SH-SY5Y (cell line): Measurements from ENCODE around the gene ARHGAP36.

ENCODE experiments used
- GATA2 ChIP-seq: IDR thresholded peaks from 2 replicates; pipeline ENCODE4 v1.6.1; 2011; ENCODE audit warnings: mild to moderate bottlenecking, low read depth, low read length
- GATA3 ChIP-seq: IDR thresholded peaks from 2 replicates; pipeline ENCODE4 v1.6.1; 2011; ENCODE audit warnings: low read depth, mild to moderate bottlenecking, low read length, moderate library complexity

Gene ARHGAP36, protein sequence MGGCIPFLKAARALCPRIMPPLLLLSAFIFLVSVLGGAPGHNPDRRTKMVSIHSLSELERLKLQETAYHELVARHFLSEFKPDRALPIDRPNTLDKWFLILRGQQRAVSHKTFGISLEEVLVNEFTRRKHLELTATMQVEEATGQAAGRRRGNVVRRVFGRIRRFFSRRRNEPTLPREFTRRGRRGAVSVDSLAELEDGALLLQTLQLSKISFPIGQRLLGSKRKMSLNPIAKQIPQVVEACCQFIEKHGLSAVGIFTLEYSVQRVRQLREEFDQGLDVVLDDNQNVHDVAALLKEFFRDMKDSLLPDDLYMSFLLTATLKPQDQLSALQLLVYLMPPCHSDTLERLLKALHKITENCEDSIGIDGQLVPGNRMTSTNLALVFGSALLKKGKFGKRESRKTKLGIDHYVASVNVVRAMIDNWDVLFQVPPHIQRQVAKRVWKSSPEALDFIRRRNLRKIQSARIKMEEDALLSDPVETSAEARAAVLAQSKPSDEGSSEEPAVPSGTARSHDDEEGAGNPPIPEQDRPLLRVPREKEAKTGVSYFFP

DNA sequence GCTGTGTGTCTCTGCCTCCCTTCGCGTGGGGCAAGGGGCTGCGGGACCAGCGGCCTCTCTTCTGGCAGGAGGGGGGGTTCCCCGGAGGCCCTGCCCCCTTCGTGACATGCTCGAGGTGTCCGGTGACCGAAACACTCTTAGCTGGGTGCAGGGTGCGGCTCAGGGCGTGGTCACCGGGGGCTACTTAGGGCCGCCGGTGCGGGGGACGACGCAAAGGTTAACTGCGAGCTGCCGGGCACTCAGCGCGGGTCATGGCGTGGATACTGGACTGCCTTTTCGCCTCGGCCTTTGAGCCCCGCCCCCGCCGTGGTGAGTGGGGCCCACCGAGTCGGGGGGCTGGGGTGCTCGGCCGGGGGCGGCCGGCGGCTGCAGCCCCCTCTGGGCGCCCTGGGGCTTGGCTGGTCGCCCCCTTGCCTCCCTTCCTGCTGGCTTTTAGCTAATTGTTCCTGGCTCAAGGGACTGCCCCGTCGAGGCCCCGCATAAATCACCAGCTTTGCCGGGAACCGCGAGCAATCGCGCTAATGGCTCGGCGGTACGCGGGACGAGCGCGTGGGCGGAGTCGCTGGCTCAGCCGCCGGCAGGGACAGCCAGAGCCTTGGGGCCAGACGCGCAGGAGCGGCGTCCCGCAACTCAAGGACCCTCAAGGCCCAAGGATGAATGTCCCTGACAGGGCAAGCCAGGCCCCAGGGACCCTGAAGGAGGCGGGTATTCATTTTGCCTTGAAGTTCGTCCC lies at the start of gene ARHGAP36:
ARHGAP36 (plus strand) TSS at position 211 of the 733 bp plus-strand sequence. CDS start 23,320 bp downstream, outside the sequence.
- TF ChIP-seq GATA2 = no peak
- TF ChIP-seq GATA3 = no peak

DNA sequence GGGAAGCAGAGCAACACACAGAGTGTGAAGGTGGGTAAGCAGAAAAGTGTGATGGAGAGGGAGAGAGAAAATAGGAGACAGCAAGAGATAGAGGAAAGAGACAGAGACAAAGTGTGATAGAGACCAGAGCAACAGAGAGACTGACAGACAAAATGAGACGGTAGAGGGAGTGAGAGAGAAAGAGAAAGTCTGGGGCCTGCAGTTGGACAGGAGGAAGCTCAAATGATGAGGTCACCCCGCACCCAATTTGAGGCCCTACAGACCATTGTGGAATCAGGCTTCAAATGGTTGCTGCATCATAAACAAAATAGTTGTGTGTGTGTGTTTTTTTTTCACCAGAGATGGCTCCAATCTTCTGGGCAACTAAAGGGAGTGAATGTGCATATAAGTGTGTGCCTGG lies 48.0 kb upstream of the ARHGAP36 start:
- TF ChIP-seq GATA2 (no peak), GATA3 (no peak)

DNA sequence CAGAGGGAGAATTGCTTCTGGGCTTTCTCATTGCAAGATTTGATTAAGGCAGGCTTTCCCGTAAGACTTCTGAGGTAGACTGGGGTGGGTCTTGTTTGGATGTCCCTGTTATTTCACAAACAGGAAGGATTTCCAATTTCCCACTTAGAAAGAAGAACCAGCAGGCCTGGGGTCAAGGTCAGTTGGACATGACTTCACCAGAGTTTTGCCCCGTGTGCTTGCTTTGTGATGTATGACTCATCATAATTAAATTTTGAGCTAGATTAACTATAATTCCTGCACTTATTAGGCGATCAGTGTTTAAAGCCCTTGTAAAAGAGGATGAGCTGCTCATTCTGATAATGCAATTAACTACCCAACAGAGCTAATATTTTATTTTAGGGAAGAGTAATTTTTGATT lies 32.8 kb upstream of the ARHGAP36 start:
- TF ChIP-seq GATA3 = no peak

DNA sequence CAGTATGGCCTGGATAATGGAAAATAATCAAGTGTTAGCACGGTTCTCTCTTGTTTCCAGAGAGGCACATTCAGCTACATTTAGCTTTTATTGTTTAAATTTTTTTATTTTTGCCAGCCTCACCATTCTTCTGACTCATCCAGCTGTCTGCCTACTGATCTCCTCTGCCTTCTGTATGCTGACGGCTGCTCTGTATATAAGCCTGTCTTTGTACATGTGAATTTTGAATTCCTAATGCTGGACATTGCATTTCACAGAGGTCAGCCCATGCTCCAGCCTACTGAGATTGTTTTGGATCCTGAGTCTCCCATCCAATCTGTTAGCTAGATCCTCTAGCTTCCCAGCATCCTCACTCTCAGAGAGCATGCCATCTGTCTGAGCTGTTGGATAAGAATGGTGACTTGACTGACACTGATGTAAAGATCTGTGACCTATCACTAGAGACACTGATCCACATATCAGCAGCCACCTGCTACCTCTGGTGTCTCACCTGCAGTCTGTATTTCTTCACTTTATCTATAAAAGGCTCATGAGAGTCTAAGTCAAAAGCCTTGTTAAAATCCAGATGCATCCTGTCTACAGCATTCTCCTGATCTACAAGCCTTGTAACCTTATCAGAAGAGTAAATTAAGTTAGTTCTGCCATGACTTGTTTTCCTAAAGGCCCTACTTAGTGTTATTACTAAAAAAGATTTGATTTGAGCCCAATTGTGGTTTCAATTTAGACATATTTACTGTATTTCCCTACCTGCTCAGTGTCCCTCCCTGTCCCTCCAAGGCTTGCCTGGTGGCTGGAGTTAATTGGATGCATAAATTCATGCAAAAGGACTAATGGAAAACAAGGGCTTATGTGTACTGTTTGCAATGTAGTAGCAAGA lies 25.6 kb upstream of the ARHGAP36 start:
- TF ChIP-seq GATA3 = peak; percentile 83
- peak; percentile 84 for TF ChIP-seq GATA2

DNA sequence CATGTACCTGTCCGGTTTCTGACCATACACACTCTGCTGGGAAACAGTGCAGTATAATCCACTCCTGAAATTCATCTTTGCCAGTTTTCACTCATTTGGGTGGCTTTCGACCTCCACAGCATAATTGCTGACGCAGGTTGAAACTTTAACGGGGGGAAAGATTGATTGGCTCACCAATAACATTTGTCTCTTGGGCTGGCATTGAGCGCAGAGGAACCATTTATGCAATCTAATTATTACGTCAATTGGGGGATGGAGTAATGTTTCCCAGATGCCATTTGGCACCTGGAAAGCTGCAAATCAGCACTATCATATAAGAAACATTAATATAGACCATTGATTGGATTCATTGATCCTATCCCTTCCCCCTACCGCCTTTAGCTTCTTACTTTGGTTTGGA lies 24.1 kb upstream of the ARHGAP36 start:
- TF ChIP-seq GATA3 = no peak
- TF ChIP-seq GATA2 = no peak

DNA sequence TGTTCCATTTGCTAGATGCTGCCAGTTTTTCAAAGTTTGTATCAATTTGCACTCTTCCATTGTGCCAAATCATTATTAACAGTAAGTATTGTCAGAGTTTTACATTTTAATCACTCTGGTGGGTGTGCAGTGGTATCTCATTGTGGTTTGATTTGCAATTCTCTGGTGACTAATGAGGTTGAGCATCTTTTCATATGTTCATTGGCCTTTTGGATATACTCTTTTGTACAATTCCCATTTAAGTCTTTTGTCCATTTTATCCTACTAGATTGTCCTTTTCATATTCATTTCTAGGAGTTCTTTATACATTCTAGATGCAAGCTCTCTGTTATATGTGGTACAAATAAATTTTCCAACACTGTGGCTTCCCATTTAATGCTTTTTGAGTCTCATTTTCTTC lies 17.4 kb upstream of the ARHGAP36 start:
- TF ChIP-seq GATA2 = no peak
- no peak for TF ChIP-seq GATA3

DNA sequence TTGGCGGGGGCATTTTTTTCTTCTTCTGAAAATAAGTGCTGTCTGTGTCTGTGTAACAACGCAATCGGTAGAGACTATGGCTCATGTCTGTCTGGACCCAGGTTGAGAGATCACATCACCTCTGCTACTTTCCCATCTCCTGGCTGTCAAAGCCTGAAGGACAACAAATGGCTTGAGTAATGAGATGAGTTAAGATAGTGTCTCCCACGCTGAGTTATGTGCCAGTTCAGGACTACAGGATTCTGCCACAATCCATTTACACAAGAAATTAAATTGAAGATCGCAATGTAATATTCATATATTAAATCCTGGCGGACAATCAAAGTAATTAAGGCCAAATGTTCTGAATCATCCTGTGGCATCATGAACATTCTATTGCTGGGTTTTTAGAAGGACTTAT lies 16.5 kb upstream of the ARHGAP36 start:
- TF ChIP-seq GATA2 (peak; percentile 77), GATA3 (peak; percentile 61)

DNA sequence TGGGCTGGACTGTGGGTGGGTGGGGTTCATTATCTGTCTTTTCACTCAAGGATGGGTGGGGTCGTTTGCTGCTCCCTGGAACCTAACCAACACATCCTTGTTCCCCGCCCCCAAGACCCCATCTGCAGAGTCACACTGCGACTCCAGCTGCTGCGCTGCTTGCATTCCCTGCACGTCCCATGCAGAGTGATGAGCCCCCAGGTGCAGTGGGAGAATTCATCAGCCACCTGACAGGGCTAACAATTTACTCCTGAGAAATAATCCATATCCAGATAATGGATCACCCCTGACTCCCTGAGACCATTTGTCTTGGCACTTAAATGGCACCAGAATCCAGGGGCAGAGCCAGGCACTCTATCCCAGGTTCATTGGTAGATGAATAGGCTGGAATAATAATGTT lies 12.4 kb upstream of the ARHGAP36 start:
- TF ChIP-seq GATA2 = no peak
- no peak for TF ChIP-seq GATA3

DNA sequence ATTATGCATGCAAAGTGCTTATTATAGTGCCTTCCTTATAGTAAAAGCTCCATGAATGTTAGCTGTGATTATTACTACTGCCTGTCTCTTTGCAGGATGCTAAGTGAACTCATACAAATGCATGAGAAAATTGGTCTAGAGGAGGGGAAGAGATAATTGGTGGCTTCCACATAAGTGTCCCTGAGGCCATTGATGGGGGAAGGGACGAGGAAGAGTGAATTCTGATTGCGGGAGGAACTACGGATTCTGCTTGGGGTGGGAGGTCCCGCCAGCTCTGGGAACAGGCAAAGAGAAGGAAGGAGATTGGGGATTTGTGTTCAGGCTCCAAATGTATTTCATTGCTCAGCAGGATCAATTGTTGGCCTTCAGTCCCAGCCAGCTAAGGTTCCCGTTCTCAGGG lies 11.6 kb upstream of the ARHGAP36 start:
- no peak for TF ChIP-seq GATA3
- TF ChIP-seq GATA2 = no peak

DNA sequence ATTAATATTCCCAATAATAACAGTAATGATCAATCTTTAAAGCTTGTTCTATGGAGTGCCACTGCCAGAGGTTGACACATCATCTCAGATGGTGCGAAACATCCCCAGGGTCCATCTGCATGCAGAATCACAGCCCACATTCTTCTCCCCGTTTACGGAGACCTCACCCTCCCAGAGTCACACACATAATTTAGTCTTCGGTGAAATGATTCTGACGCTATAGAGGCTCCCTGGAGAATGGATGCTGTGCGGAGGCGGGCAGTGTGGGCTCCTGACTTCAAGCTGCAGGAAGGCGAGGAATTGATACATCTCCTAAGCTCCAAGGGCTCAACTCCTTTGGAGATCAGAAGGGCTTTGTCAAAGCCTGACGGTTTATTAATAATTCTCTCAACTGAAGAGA lies 11.0 kb upstream of the ARHGAP36 start:
- TF ChIP-seq GATA3 = no peak
- TF ChIP-seq GATA2 = no peak

DNA sequence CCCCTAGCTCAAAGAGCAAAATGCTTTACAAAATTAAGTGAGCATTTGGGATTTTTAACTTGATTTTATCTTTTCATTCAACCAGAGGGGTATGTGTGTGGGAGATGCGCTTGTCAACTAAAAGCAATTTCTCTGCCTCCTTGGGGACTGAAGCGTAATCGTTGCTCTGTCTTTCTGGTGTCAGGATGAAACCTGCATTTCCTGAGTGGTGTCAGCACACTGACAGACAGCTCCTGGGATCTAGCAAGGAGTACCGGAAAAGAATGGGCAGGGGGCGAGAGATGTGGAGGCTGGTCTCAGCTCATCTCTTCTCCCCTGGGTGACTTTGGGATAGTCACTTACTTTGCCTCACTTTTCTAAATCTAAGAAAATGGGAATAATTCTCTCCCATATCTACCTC lies 5.1 kb upstream of the ARHGAP36 start:
- TF ChIP-seq GATA3 = no peak

DNA sequence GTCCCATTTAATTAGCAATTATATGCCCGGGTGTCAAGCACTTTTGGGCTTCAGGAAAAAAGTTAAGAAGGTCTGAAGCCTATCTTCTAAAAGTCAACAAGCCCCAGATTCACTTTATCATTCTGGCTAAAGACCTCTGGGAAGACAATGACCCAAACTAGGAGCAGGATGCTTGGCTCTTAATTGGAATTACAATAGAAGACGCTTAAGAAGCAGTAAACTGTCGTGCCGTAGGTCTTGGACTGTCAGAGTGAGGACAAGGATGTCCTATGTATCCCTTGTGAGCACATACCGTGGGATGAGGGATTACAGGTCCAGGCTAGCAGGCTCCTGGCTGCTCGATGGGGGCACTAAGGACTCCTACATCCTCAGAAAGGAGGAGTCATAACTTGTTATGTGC lies 3.2 kb upstream of the ARHGAP36 start:
- TF ChIP-seq GATA2 (no peak), GATA3 (no peak)

DNA sequence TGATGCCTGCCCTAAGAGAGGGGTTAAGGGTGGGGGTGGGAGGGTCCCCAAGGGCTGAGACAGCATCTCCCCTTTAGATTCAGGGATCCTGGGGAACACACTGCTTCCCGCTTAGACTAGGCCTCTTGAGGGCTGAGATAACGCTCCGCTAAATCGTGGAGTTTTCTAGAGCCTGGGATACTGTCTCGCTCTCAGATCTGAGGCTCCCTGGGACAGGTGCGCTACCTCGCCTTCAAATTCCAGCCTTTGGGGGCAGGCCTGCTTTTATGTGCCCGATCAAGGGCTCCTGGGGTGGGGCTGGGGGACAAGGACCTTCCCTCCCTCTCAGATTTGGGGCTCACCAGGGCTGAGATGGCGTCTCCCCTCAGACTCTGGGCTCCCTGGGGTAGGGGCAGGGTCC lies 440 bp upstream of the ARHGAP36 start:
- TF ChIP-seq GATA2 (no peak), GATA3 (no peak)

DNA sequence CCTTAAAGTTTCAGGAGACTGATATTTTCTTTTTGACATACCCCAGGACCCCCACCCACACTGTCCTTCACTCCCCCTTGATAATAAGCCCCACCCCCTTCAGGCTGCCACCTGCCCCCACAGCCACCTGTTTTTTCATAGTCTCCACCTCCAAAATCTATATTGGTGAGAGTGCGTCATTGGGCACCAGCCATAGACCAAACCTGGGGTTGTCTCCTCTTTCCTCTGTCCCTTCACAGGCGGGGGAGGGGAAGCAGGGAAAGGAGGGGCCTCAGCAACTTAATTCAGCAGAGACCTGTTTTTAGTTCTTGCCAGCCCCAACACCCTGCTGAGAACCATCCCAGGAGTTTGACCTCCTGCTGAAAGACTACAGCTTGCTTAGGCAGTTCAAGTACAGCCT lies 1.1 kb downstream of the ARHGAP36 start:
- TF ChIP-seq GATA2 (no peak), GATA3 (no peak)
